Right lung (tissue), 5 donors: ENCODE measurements around the gene MARK4. TPM values are rescaled to one million over a fixed set of nuclear protein-coding genes. Genes with fewer than 3 reads are reported as not detected.
"Not testable (repeated sequence)": the region's sequence is repeated elsewhere in the genome, so short reads cannot be mapped to it uniquely, and the experiment has no call there.

Source experiments
- DNase-seq, 2 donors: peaks; one replicate each; pipeline ENCODE4 v3.0.0-alpha.2; 2013
- polyA plus RNA-seq, 5 donors: library from polyadenylated mRNA; unstranded; fragments of 120-200 nt; gene quantifications; one replicate each; pipeline versions ENCODE4 v1.2.1 to v1.2.3, GENCODE V29; 2013; ENCODE audit warnings: inconsistent platforms in 1 of 5, low replicate concordance in 1 of 5; ENCODE audit not compliant: insufficient read length in 5 of 5, insufficient read depth in 1 of 5

The MARK4 gene
- polyA plus RNA-seq, 5 donors = 24.9 to 40.4 (median 38.9) TPM

DNA sequence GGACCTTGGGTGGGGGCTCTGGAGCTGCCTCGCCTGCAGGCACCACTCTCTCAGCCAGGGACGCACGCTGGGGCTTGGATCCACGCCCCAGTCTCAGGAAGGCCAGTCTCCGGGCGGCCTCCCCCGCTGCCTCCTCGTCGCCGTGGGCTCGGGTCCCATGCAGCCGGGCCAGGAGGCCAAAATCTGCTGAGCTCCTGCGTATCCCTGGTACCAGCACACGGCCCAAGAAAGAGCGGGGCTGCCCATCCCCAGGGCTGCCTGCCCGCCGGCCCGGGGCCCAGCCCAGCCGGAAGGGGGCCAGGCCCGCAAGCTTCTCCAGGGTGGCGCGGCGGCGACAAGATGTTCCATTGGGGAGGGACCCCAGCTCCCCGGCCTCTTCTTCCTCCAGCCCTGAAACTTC is 12.5 kb upstream of the MARK4 start:
- no peak for DNase-seq

DNA sequence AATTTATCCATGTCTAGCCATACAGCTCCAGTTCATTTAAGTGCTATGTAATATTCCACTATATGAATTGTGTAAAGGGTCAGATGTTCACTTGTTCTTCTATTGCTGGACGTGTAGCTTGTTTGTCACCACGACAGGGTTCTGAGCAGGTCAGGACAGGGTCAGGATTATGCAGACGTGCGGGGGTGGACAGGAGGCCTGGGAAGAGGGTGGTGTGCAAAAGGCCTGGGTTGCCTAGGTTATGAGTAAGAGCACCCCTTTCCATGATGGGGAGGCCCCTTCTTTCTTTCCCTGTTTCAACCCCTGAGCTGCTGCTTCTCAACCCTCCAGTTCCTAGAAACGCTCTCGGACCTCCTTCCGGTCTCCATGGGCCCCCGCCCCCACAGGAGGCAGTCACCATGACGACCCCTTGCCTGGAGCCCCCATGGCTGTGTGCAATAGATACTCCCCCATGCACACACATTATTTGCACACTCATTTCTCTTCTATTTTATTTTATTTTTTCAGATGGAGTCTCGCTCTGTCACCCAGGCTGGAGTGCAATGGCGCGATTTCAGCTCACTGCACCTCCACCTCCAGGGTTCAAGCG is 7.8 kb upstream of the MARK4 start:
- DNase-seq = no peak

DNA sequence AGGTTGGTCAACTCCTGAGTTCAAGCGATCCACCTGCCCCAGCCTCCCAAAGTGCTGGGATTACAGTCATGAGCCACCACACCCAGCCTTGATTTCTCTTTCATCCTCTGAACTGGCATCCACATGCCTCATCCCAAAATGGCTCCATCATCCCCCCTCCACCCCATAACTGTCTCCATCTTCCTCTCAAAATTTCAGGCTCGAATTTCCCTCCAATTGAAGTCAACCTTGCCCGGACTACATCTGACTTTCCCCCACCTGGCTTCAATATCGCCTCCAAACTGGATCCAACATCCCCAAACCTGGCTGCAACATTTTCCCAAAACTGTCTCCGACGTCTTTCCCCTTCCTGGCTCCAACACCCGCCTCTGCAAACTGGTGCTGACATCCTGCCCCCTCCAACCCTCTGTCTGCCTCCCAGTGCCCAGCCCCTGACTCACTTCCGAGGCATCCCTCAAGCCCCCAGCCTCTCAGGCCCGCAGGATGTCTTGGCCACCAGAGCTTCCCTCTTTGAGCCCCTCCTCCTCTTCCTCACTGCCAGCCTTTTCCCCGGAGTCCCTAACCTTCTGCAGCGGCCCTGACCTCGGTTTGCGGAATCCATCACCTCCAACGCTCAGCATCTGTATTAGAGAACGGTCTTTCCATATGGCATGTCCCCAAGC is 6.8 kb upstream of the MARK4 start:
- no peak for DNase-seq

DNA sequence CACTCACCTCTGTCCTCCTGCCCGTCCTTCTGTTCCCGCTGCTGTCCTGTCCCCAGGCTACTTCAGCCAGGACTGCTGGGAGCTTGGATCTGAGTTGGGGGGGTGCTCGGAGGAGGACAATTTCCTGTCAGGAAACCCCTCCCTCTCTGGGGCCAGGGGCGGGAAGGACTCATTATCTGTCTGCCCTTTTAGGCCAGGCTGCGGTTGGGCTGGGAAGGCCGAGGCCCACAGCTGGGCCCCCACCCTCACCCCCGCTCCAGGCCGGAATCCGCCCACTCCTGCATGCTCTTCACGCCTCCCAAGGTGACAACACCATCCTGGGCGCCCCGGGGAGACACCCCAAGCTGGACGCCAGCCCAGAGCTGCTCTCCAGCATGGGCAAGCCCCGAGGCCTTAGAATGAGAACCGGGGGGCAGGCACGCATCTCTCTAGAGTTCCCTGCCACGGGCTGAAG is 5.7 kb upstream of the MARK4 start, which contains the start of gene EXOC3L2:
Gene EXOC3L2 (minus strand): TSS at position 74 of the 454 bp plus-strand sequence. CDS start 6,362 bp downstream, outside the sequence.
- no peak for DNase-seq

GRCh38 chr19:45245826-45246225 is 5.2 kb upstream of the MARK4 start:
- no peak for DNase-seq

DNA sequence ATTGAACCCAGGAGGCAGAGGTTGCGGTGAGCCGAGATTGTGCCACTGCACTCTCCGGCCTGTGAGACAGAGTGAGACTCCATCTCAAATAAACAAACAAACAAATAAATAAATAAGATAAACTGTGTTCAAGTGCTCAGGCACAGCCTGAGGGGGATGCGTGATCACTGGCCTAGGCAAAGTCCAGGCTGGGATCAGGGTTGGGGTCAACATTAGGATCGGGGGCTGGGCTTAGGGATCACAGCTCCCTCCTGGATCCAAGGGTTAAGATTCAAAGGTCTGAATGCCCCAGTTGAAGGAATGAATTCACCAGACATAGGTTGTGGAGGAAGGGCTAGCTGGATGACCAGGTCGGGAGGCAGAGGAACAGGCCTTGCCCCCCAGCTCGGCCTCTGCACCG is 3.9 kb upstream of the MARK4 start:
- DNase-seq = no peak

- no peak for DNase-seq
Observed at GRCh38 chr19:45249261-45250033, 1.6 kb upstream of the MARK4 start.

GRCh38 chr19:45250216-45250831 is 747 bp upstream of the MARK4 start:
- DNase-seq = no peak

- no peak for DNase-seq
Observed at GRCh38 chr19:45251452-45252354, 632 bp downstream of the MARK4 start.

GRCh38 chr19:45253396-45254027 is 2.4 kb downstream of the MARK4 start:
- no peak for DNase-seq

DNA sequence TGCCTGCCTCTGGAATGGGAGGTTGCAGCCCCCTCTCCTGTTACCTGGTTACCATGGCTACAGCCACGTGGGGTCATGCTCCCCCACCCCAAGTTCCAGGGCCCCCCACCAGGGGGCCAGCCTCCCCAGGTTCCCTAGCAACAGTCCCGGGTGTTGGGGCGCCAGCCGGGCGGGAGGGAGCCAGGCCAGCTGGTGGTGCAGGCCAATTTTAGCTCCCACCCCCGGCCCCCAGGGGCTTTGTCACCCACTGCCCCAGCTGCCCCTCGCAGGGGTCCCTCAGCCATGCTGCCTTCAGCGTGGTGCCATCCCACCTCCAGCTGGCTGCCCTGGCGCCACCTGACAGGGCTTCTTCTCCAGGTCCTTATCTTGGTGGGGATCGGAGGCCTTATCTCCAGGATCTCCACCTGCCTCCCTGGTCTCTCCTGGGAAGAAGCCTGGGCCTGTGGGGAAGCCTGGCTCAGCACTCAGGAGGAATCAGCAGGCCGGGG is 3.0 kb downstream of the MARK4 start:
- DNase-seq = no peak

GRCh38 chr19:45255611-45256157 is 4.6 kb downstream of the MARK4 start:
- DNase-seq = no peak

DNA sequence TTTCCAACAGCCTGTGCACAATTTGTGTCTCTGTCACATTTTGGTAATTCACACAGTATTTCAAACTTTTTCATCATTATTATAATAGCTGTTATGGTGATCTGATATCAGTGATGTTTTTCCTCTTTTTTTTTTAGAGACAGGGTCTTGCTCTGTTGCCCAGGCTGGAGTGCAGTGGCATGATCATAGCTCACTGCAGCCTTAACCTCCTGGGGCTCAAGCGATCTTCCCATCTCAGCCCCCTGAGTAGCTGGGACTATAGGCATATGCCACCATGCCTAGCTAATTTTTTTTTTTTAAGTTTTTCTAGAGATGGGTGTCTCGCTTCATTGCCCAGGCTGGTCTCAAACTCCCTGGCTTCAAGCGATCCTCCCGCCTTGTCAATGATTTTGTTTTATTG is 5.8 kb downstream of the MARK4 start:
- DNase-seq = no peak

DNA sequence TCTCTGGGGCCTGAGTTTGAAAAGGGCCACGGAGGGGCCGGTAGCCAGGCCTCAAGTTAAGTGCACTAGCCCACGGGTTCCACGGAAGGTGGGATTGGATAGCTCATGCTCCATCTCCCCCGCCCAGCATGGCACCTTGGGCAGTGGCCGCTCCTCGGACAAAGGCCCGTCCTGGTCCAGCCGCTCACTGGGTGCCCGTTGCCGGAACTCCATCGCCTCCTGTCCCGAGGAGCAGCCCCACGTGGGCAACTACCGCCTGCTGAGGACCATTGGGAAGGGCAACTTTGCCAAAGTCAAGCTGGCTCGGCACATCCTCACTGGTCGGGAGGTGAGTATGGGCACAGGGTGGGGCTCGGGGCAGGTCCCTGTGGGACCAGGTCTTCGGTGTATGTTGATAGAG is 7.8 kb downstream of the MARK4 start:
- DNase-seq = no peak

DNA sequence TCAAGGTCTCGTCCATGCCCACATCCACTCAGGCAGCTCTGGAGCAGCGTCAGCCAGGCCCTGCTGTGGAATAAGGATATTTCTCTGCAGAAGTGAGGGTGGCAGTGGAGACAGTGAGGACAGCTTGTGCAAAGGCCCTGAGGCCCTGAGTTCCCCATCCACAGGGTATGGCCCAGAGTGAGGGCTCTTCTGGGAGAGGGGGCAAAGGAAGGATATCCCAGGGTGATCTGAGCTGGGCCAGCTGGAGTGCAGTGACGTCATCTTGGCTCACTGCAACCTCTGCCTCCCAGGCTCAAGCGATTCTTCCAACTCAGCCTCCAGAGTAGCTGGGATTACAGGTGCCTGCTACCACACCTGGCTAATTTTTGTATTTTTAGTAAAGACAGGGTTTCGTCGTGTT is 11.5 kb downstream of the MARK4 start:
- no peak for DNase-seq

- DNase-seq = no peak
Observed at GRCh38 chr19:45263013-45263412, 11.9 kb downstream of the MARK4 start.

DNA sequence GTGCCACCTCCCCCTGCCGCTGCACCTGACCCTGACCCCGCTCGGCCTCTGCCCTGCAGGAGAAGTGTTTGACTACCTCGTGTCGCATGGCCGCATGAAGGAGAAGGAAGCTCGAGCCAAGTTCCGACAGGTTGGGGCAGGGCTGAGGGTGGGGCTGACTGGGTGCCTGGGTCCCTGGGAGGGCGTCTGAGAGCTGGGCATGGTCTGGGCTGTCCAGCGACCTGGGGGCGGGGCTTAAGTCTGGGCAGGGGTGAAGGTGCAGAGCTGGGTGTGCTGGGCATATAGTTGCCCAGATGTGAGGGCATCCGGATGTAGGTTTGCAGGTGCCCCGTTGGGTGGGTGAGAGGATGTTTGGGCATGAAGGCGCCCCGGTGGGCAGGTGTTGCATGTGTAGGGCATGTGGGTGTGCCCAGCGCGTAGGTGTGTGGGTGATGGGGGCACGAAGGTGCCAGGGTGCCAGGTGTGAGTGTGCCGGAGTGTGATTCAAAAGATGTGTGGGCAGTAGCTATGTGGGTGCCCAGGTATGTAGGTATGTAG is 13.8 kb downstream of the MARK4 start:
- no peak for DNase-seq

DNA sequence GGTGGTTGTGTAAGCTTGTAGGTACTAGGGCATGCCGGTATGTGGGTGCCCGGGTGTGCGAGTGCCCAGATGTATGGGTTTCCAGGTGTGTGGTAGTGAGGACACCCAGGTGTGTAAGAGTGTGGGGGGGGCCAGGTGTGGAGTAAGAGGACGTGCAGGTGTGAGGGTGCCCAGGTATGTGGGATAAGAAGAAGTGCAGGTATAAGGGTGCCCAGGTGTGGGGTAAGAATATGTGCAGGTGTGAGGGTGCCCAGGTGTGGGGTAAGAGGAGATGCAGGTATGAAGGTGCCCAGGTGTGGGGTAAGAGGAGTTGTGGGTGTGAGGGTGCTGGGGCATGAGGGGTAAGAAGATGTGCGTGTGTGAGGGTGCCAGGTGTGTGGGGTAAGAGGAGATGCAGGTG is 14.3 kb downstream of the MARK4 start:
- no peak for DNase-seq

DNA sequence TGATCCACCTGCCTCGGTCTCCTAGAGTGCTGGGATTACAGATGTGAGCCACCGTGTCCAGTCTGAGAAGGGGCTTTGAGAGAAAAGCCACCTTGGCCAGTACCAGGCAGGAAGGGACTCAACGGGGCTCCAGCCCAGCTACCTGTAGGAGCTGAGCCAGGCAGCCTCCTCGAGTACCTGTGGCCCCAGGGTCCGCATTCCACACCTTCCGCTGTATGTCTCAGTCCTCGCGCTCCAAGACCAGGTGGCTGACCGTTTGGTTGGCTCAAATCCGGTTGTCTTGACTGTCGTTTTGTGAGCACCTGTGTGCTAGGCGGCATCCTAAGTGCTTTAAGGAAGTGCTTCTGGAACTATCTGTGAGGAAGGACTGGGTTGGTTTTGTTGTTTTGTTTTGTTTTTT is 16.2 kb downstream of the MARK4 start:
- DNase-seq = no peak

DNA sequence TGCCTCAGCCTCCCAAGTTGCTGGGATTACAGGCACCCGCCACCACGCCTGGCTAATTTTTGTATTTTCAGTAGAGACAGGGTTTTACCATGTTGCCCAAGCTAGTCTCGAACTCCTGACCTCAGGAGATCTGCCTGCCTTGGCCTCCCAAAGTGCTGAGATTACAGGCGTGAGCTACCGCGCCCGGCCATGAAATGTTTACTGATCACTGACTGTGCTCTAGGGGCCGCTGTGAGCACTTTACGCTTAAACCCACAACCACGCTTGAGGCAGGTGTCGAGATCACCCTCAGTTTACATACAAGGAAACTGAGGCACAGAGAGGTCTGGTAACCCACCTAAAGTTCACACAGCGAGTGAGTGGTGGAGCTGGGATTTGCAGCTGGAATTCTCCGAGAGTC is 18.9 kb downstream of the MARK4 start:
- DNase-seq = not testable (repeated sequence)
